Stimulated activated CD4-positive, alpha-beta T cell treated with anti-CD3 and anti-CD28 coated beads, TNF-alpha, amount 100 ng/mL, for 48 hours (primary cell): ENCODE results near the gene MSH5.

Experiments
- DNase-seq, 3 donors: peaks; one replicate each; pipeline ENCODE4 v3.0.0-alpha.2; 2020; ENCODE audit warnings: low read depth in 3 of 3

Gene MSH5

GRCh38 chr6:31713465-31713864 lies 26.3 kb upstream of the MSH5 start:
- DNase-seq: no peak

- no peak for DNase-seq
Observed at GRCh38 chr6:31713991-31714684, 25.7 kb upstream of the MSH5 start.

GRCh38 chr6:31715022-31715958 lies 24.5 kb upstream of the MSH5 start, which contains the start of gene LY6G6D:
TSS of gene LY6G6D (plus strand) at chr6:31715348. CDS start at chr6:31715356, 8 bp downstream.
- DNase-seq: no peak

GRCh38 chr6:31717499-31718222 lies 22.1 kb upstream of the MSH5 start:
- no peak for DNase-seq

- DNase-seq: no peak
Observed at GRCh38 chr6:31718265-31718664, 21.5 kb upstream of the MSH5 start.

GRCh38 chr6:31719001-31719400 lies 20.8 kb upstream of the MSH5 start:
- DNase-seq: no peak

- DNase-seq: no peak
Observed at GRCh38 chr6:31720196-31720770, 19.5 kb upstream of the MSH5 start.

- DNase-seq: no peak
Observed at GRCh38 chr6:31721351-31722020, 18.3 kb upstream of the MSH5 start, which contains the start of gene LY6G6C. TSS of gene LY6G6C (minus strand) at chr6:31721746. CDS start at chr6:31721679, 67 bp downstream.

- DNase-seq: no peak
Observed at GRCh38 chr6:31722173-31722572, 17.6 kb upstream of the MSH5 start.

GRCh38 chr6:31723245-31723979 lies 16.4 kb upstream of the MSH5 start, which contains the start of gene MPIG6B:
TSS of gene MPIG6B (plus strand) at chr6:31723373. CDS start at chr6:31723384, 11 bp downstream.
- DNase-seq: no peak

- DNase-seq: no peak
Observed at GRCh38 chr6:31723980-31724691, 15.7 kb upstream of the MSH5 start.

- no peak for DNase-seq
Observed at GRCh38 chr6:31725502-31726350, 14.1 kb upstream of the MSH5 start.

- no peak for DNase-seq
Observed at GRCh38 chr6:31727034-31727716, 12.6 kb upstream of the MSH5 start.

- DNase-seq: no peak
Observed at GRCh38 chr6:31727717-31728671, 11.8 kb upstream of the MSH5 start.

- no peak for DNase-seq
Observed at GRCh38 chr6:31728767-31729514, 10.9 kb upstream of the MSH5 start, which contains the start of gene DDAH2. TSS of gene DDAH2 (minus strand) at chr6:31729299. CDS start at chr6:31729161, 138 bp downstream.

- peak in 2 of 3 donors; percentile 55 to 78 for DNase-seq
Observed at GRCh38 chr6:31729515-31729978, 10.3 kb upstream of the MSH5 start.
